Neural progenitor cell (in vitro differentiated cells): ENCODE measurements around the gene ARPC5L. TPM values are rescaled to one million over a fixed set of nuclear protein-coding genes. Genes with fewer than 3 reads are reported as not detected.

Experiments
- DNase-seq: peaks from one replicate; pipeline ENCODE4 v3.0.0-alpha.2; 2016; ENCODE audit warnings: low spot score
- H2AFZ ChIP-seq: fragments of 200-600 bp; sonication (generic); replicated peaks from 2 replicates; pipeline ENCODE4 v1.6.1; 2016; ENCODE audit warnings: antibody characterized with exemption
- H3F3A ChIP-seq: fragments of 200-600 bp; sonication (generic); 2 replicates; pipeline ENCODE4 v1.6.1; 2016; ENCODE audit warnings: antibody characterized with exemption, low read depth
- H3K27ac ChIP-seq: fragments of 200-600 bp; sonication (generic); 2 replicates; pipeline ENCODE4 v1.5.1; 2016; ENCODE audit warnings: mild to moderate bottlenecking
- H3K27me3 ChIP-seq: fragments of 200-600 bp; sonication (generic); 2 replicates; pipeline ENCODE4 v1.6.1; 2016; ENCODE audit warnings: mild to moderate bottlenecking, moderate library complexity
- H3K36me3 ChIP-seq: fragments of 200-600 bp; sonication (generic); 2 replicates; pipeline ENCODE4 v1.5.1; 2016
- H3K4me1 ChIP-seq: fragments of 200-600 bp; sonication (generic); 2 replicates; pipeline ENCODE4 v1.6.1; 2016; ENCODE audit warnings: mixed run types
- H3K4me2 ChIP-seq: fragments of 200-600 bp; sonication (generic); 2 replicates; pipeline ENCODE4 v1.6.1; 2016
- H3K4me3 ChIP-seq: fragments of 200-600 bp; sonication (generic); 2 replicates; pipeline ENCODE4 v1.5.1; 2016
- H3K79me2 ChIP-seq: fragments of 200-600 bp; sonication (generic); 2 replicates; pipeline ENCODE4 v1.6.1; 2016; ENCODE audit warnings: low read depth
- H3K9ac ChIP-seq: fragments of 200-600 bp; sonication (generic); 2 replicates; pipeline ENCODE4 v1.6.1; 2016
- H3K9me3 ChIP-seq: fragments of 200-600 bp; sonication (generic); 2 replicates; pipeline ENCODE4 v1.5.1; 2016; ENCODE audit warnings: low read depth
- H4K20me1 ChIP-seq: fragments of 200-600 bp; sonication (generic); 2 replicates; pipeline ENCODE4 v1.6.1; 2016; ENCODE audit warnings: low read depth
- H3K27ac Mint-ChIP-seq: 3 replicates; pipeline ENCODE4 v1.8.0; 2021; ENCODE audit warnings: mixed read lengths
- H3K27me3 Mint-ChIP-seq: 2 replicates; pipeline ENCODE4 v1.8.0; 2022; ENCODE audit warnings: low read depth, mild to moderate bottlenecking, inconsistent platforms, moderate library complexity, mixed read lengths; ENCODE audit not compliant: insufficient read depth
- H3K36me3 Mint-ChIP-seq: 3 replicates; pipeline ENCODE4 v1.8.0; 2021; ENCODE audit warnings: mixed read lengths
- H3K4me1 Mint-ChIP-seq: 3 replicates; pipeline ENCODE4 v1.8.0; 2021; ENCODE audit warnings: mixed read lengths
- H3K4me3 Mint-ChIP-seq: 3 replicates; pipeline ENCODE4 v1.8.0; 2021; ENCODE audit warnings: mild to moderate bottlenecking, moderate library complexity, mixed read lengths
- H3K9me3 Mint-ChIP-seq: 3 replicates; pipeline ENCODE4 v1.8.0; 2020; ENCODE audit warnings: mixed read lengths
- CTCF ChIP-seq: fragments of 200-600 bp; sonication (generic); IDR thresholded peaks from 2 replicates; pipeline ENCODE4 v1.5.1; 2017; ENCODE audit warnings: antibody characterized with exemption, mild to moderate bottlenecking
- EZH2 ChIP-seq: fragments of 200-600 bp; sonication (generic); IDR thresholded peaks from 2 replicates; pipeline ENCODE4 v1.6.1; 2017; ENCODE audit warnings: antibody characterized with exemption, mild to moderate bottlenecking, moderate library complexity
- EZH2phosphoT487 ChIP-seq: fragments of 200-600 bp; sonication (generic); IDR thresholded peaks from 2 replicates; pipeline ENCODE4 v1.6.1; 2017; ENCODE audit warnings: antibody characterized with exemption
- total RNA-seq: library from RNA; depleted of rRNA; stranded (reverse); fragments of >200 nt; gene quantifications from 2 replicates; pipeline ENCODE4 v1.2.3, GENCODE V29; 2015; ENCODE audit warnings: low replicate concordance

ARPC5L gene
- total RNA-seq, 1 donor from 2014 or later: 24.0 TPM

- Mint-ChIP-seq H3K27me3 (peaks cover 4% of the 10 kb centered on the region), H3K9me3 (no peaks in the 10 kb centered on the region), H3K36me3 (peaks cover 22% of the 10 kb centered on the region), H3K27ac (no peak overlapping the region), H3K4me3 (no peak overlapping the region), H3K4me1 (peaks cover 2% of the 10 kb centered on the region)
- Histone ChIP-seq H3F3A (peaks cover 34% of the 10 kb centered on the region), H3K27me3 (no peaks in the 10 kb centered on the region), H2AFZ (no peak overlapping the region), H3K27ac (no peak overlapping the region), H3K4me1 (peaks cover 22% of the 10 kb centered on the region), H3K9me3 (no peaks in the 10 kb centered on the region), H3K79me2 (no peaks in the 10 kb centered on the region), H3K9ac (no peak overlapping the region), H3K36me3 (no peaks in the 10 kb centered on the region), H3K4me3 (no peak overlapping the region), H4K20me1 (peaks cover 17% of the 10 kb centered on the region), H3K4me2 (no peak overlapping the region)
- no peak for DNase-seq
- TF ChIP-seq EZH2 (no peak), EZH2phosphoT487 (no peak), CTCF (no peak)
Measured at GRCh38 chr9:124881138-124881743, 19.3 kb downstream of the ARPC5L start.

GRCh38 chr9:124882231-124882630 is 20.3 kb downstream of the ARPC5L start:
- Histone ChIP-seq H3K4me3 (no peak overlapping the region), H3K27me3 (no peaks in the 10 kb centered on the region), H3K36me3 (no peaks in the 10 kb centered on the region), H3K27ac (no peak overlapping the region), H2AFZ (no peak overlapping the region), H3K9me3 (no peaks in the 10 kb centered on the region), H3F3A (peaks cover 34% of the 10 kb centered on the region), H3K79me2 (no peaks in the 10 kb centered on the region), H3K9ac (no peak overlapping the region), H3K4me1 (peaks cover 22% of the 10 kb centered on the region), H3K4me2 (no peak overlapping the region), H4K20me1 (peaks cover 13% of the 10 kb centered on the region)
- no peak for DNase-seq
- peaks cover 4% of the 10 kb centered on the region for H3K27me3 Mint-ChIP-seq
- no peak overlapping the region for H3K27ac Mint-ChIP-seq
- no peak overlapping the region for H3K4me3 Mint-ChIP-seq
- no peak for TF ChIP-seq CTCF
- TF ChIP-seq EZH2: no peak
- no peak for TF ChIP-seq EZH2phosphoT487
- H3K36me3 Mint-ChIP-seq: peaks cover 20% of the 10 kb centered on the region
- no peaks in the 10 kb centered on the region for H3K9me3 Mint-ChIP-seq
- H3K4me1 Mint-ChIP-seq: peaks cover 2% of the 10 kb centered on the region

- peak; percentile 64 for DNase-seq
- Mint-ChIP-seq H3K4me3 (no peak overlapping the region), H3K4me1 (peaks cover 2% of the 10 kb centered on the region), H3K27me3 (peaks cover 2% of the 10 kb centered on the region), H3K27ac (peak overlapping the region; percentile 15), H3K36me3 (peaks cover 17% of the 10 kb centered on the region), H3K9me3 (no peaks in the 10 kb centered on the region)
- H3K27ac ChIP-seq: peak overlapping the region; percentile 51
- H3K36me3 ChIP-seq: no peaks in the 10 kb centered on the region
- no peak overlapping the region for H3K4me3 ChIP-seq
- H3K27me3 ChIP-seq: no peaks in the 10 kb centered on the region
- H3K4me2 ChIP-seq: peak overlapping the region; percentile 12
- no peak for TF ChIP-seq EZH2
- TF ChIP-seq EZH2phosphoT487: no peak
- TF ChIP-seq CTCF: no peak
- H3K9ac ChIP-seq: no peak overlapping the region
- no peaks in the 10 kb centered on the region for H3K9me3 ChIP-seq
- H2AFZ ChIP-seq: no peak overlapping the region
- H3F3A ChIP-seq: peaks cover 22% of the 10 kb centered on the region
- no peaks in the 10 kb centered on the region for H3K79me2 ChIP-seq
- peaks cover 22% of the 10 kb centered on the region for H3K4me1 ChIP-seq
- H4K20me1 ChIP-seq: peaks cover 9% of the 10 kb centered on the region
Measured at GRCh38 chr9:124884376-124884775, 22.4 kb downstream of the ARPC5L start.
